ENCODE measurements around the gene RGS11.

DNA sequence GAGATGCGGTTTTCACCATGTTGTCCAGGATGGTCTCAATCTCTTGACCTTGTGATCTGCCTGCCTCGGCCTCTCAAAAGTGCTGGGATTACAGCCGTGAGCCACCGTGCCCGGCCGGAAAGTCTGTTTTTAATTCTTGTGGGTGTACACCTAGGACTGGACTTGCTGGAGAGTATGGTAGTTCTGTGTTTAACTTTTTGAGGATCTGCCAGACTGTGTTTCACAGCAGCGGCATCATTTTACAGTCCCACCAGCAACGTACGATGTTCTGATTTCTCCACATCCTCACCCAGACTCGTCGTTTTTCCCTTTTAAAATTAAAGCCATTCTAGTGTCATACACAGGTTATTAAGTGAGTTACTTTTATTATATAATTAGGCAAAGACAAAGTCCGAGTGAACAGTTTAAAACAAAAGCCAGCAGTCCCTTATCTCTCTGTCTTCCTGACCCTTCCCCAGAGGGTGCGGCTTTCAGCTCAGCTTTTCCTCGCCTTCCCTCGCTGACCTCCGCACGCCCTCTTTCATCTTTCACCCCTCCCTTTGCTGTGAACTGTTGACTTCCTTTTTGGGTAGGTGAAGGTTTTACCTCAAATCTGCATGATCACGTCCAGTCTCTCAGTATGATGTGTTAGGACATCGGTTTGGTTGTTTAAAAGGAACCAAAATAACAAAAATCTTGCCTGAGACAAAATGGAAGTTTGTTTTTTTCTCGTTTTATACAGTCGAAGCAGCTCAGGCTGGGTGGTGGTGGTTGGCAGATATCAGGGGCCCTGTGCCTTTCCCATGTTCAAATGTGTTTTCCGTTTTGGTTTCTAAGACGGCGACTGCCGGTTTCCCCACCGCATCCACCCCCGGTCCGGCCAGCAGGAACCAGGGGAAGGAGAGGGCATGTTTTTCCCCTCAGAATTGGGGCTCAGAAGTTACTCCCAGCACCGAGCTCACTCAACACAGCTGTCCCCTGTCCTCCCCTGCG lies 23.1 kb downstream of the RGS11 start:
- TF ChIP-seq, protein P1, sequence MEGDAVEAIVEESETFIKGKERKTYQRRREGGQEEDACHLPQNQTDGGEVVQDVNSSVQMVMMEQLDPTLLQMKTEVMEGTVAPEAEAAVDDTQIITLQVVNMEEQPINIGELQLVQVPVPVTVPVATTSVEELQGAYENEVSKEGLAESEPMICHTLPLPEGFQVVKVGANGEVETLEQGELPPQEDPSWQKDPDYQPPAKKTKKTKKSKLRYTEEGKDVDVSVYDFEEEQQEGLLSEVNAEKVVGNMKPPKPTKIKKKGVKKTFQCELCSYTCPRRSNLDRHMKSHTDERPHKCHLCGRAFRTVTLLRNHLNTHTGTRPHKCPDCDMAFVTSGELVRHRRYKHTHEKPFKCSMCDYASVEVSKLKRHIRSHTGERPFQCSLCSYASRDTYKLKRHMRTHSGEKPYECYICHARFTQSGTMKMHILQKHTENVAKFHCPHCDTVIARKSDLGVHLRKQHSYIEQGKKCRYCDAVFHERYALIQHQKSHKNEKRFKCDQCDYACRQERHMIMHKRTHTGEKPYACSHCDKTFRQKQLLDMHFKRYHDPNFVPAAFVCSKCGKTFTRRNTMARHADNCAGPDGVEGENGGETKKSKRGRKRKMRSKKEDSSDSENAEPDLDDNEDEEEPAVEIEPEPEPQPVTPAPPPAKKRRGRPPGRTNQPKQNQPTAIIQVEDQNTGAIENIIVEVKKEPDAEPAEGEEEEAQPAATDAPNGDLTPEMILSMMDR (IDR thresholded peaks at IDR 0.05) = no peak
- TF ChIP-seq POLR2A (IDR thresholded peaks at IDR 0.05) = no peak

All from heart left ventricle (tissue), 13 donors.